PC-3 (cell line): Measurements from ENCODE around the gene RPL6.

Source experiments
- CTCF ChIP-seq: fragments of 300-600 bp; sonication (generic); conservative IDR thresholded peaks from 2 replicates; pipeline ENCODE4 v1.5.1; 2017; ENCODE audit warnings: antibody characterized with exemption, low read depth, mild to moderate bottlenecking, low read length
- EZH2 ChIP-seq: fragments of 300-600 bp; sonication (generic); IDR thresholded peaks from one replicate; pipeline ENCODE4 v1.6.1; 2017; ENCODE audit warnings: antibody characterized with exemption, mild to moderate bottlenecking, low read length; ENCODE audit not compliant: unreplicated experiment

- no peak for TF ChIP-seq CTCF
- TF ChIP-seq EZH2, result no peak
Observed at GRCh38 chr12:112357214-112357613, 52.2 kb downstream of the RPL6 start.
